ENCODE data around the gene NOM1.

Gene NOM1

DNA sequence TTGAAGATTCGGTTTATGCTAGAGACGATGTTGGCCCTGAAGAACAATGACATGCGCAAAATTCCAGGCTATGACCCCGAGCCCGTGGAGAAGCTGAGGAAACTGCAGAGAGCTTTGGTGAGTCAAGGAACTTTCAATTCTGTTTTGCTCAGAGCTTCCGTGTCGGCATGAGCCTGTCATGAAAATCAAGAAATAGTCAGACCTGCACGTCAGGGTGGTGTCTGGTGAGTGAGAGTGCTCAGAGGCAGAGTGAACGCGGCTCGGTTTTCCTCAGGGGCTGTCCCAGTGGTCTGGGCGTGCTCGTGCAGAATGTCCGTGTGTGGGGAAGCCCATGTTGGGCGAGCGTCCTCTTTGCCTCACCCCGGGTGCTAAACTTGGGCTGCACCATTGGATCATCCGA is 12.6 kb downstream of the NOM1 start:
- no peak overlapping the region for H3K4me3 ChIP-seq (ENCODE audit: low read depth, low read length)
- TF ChIP-seq, protein P1, sequence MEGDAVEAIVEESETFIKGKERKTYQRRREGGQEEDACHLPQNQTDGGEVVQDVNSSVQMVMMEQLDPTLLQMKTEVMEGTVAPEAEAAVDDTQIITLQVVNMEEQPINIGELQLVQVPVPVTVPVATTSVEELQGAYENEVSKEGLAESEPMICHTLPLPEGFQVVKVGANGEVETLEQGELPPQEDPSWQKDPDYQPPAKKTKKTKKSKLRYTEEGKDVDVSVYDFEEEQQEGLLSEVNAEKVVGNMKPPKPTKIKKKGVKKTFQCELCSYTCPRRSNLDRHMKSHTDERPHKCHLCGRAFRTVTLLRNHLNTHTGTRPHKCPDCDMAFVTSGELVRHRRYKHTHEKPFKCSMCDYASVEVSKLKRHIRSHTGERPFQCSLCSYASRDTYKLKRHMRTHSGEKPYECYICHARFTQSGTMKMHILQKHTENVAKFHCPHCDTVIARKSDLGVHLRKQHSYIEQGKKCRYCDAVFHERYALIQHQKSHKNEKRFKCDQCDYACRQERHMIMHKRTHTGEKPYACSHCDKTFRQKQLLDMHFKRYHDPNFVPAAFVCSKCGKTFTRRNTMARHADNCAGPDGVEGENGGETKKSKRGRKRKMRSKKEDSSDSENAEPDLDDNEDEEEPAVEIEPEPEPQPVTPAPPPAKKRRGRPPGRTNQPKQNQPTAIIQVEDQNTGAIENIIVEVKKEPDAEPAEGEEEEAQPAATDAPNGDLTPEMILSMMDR (IDR thresholded peaks at IDR 0.05; ENCODE audit: borderline replicate concordance, insufficient read depth, low read depth, low read length): no peak

DNA sequence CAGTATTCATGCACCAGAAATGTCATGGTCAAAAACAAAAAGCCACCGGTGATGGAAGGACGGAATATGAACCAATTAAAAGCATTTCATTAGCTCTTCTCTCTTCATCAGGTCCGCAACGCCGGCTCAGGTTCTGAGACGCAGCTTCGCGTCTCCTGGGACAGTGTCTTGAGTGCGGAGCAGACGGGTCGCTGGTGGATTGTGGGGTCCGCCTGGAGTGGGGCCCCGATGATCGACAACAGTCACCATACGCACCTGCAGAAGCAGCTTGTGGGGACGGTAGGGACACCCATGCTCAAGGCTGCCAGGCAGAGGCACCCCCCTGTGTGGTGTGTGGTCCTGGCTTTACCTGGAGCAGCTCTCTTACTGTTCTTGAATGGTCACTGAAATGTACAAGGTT is 13.4 kb downstream of the NOM1 start:
- H3K4me3 ChIP-seq (ENCODE audit: low read depth, low read length): no peak overlapping the region
- TF ChIP-seq, protein P1 (IDR thresholded peaks at IDR 0.05; ENCODE audit: borderline replicate concordance, insufficient read depth, low read depth, low read length): no peak

DNA sequence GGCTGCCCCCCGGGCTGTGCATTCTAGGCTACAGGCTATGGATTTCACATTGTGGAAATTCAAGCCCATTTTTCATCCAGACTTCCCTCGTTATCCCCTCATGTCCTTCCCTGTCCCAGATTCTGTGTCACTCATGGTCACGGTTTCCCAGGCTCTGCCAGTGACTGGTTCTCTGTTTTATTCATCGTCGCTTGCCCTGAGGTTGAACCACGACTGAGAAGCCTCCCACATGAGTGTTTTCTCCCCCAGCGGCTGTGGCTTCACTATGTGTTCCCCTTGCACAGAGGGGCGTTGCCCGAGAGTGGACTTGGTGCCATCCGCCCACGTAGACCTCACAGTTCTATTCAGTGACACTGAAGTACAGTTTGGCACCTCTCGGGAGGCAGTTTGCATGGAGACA is 14.0 kb downstream of the NOM1 start:
- no peak overlapping the region for H3K4me3 ChIP-seq (ENCODE audit: low read depth, low read length)
- TF ChIP-seq, protein P1 (IDR thresholded peaks at IDR 0.05; ENCODE audit: borderline replicate concordance, insufficient read depth, low read depth, low read length): no peak

DNA sequence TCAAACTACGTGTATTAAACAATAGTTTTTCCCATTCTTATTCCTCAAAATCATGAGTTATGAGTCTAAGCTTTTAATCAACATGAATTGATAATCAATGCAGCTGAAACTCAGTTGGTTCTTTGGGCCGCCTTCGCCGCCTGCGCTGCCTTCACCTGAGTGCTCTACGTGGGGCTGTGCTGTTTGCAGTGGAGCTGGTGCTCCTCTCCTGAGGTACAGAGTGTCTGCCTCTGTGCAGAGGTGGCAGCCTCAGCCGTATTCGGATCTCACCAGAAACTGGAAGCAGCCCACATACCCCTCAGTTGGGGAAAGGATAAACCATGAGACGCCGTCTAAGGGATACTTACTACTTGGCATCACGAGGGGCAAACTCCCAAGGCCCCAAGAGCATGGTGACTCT is 15.5 kb downstream of the NOM1 start:
- TF ChIP-seq, protein P1 (IDR thresholded peaks at IDR 0.05; ENCODE audit: borderline replicate concordance, insufficient read depth, low read depth, low read length): no peak
- no peak overlapping the region for H3K4me3 ChIP-seq (ENCODE audit: low read depth, low read length)

DNA sequence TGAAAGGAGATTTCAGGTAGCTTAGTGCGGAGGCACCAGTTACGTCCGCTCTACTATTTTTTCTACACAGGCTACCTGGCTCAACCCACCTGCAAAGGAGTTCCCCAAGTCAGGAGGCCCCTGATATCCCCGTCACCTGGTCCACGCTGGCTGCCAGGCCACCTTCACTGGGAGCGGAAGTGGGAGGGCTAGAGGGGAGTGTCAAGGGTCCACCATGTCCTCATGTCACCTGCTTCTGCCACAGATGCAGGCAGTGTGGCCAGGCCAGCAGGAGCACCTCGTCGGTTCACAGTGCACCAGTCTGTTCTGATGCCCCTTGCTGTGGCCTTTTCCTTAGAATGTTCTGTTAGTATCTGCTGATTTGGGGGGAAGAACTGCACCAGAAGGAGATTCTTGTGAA is 16.9 kb downstream of the NOM1 start:
- TF ChIP-seq, protein P1 (IDR thresholded peaks at IDR 0.05; ENCODE audit: borderline replicate concordance, insufficient read depth, low read depth, low read length): no peak
- no peak overlapping the region for H3K4me3 ChIP-seq (ENCODE audit: low read depth, low read length)

DNA sequence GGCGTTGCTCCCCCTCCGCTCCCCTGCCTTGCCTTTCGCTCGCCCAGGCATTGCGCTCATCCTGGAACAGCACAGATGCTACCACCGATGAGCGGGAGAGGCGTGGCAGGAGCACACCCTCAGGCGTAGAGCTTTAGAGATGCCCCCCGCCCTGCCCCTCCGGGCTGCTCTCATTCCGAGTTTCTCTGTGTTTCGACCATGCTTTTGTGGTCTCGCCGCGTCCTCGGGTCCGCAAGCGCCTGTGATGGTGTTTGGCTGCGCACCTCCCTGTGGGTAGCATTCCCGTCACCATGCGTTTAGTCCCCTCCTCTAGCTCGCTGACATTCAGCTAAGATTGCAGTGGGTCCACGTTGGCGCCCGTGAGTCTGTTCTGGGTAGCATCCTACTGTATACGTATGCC is 18.7 kb downstream of the NOM1 start:
- H3K4me3 ChIP-seq (ENCODE audit: low read depth, low read length): no peak overlapping the region
- TF ChIP-seq, protein P1 (IDR thresholded peaks at IDR 0.05; ENCODE audit: borderline replicate concordance, insufficient read depth, low read depth, low read length): no peak

DNA sequence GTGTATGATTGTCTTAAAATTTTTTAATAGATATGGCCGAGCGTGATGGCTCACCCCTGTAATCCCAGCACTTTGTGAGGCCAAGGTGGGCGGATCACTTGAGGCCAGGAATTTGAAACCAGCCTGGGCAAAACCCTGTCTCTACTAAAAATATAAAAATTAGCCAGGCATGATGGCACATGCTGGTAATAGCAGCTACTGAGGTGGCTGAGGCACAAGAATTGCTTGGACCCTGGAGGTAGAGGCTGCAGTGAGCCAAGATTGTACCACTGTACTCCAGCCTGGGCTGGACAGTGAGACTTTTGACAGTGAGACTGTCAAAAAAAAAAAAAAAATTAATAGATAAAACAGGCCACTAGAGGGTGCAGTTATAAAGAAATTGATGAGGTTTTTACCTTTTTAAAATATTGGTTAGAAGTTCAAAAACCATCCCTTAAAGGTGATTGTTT is 20.5 kb downstream of the NOM1 start:
- TF ChIP-seq, protein P1 (IDR thresholded peaks at IDR 0.05; ENCODE audit: borderline replicate concordance, insufficient read depth, low read depth, low read length): no peak
- H3K4me3 ChIP-seq (ENCODE audit: low read depth, low read length): no peak overlapping the region

Data from GM12875 (cell line).